Aorta (tissue), 5 donors: Measurements from ENCODE around the gene FRMD1. TPM values are rescaled to one million over a fixed set of nuclear protein-coding genes. Genes with fewer than 3 reads are reported as not detected.

ENCODE experiments used
- ATAC-seq: fragments of 200-7000 bp; cut with Tn5 transposase; one replicate; pipeline ENCODE4 v1.9.1; 2022; ENCODE audit warnings: moderate library complexity; ENCODE audit not compliant: low FRiP score
- DNase-seq, 2 donors: peaks; one replicate each; pipeline ENCODE4 v3.0.0-alpha.2; 2020
- H3K27ac ChIP-seq, 2 donors: one replicate each; pipeline ENCODE4 v1.5.1; 2013; ENCODE audit warnings: low read length in 2 of 2, mild to moderate bottlenecking in 2 of 2, moderate library complexity in 2 of 2, control low read depth in 1 of 2, inconsistent platforms in 1 of 2, low read depth in 1 of 2
- H3K27me3 ChIP-seq, 2 donors: one replicate each; pipeline ENCODE4 v1.6.1; 2013; ENCODE audit warnings: control low read depth in 1 of 2, low read length in 1 of 2, mild to moderate bottlenecking in 1 of 2, moderate library complexity in 1 of 2; ENCODE audit not compliant: insufficient read depth in 2 of 2, control insufficient read depth in 1 of 2
- H3K36me3 ChIP-seq, 2 donors: one replicate each; pipeline ENCODE4 v1.6.1; 2013; ENCODE audit warnings: control low read depth in 1 of 2, low read length in 1 of 2, mild to moderate bottlenecking in 1 of 2; ENCODE audit not compliant: insufficient read depth in 2 of 2, control insufficient read depth in 1 of 2
- H3K4me1 ChIP-seq, 2 donors: one replicate each; pipeline ENCODE4 v1.6.1; 2013; ENCODE audit warnings: low read length in 2 of 2, control low read depth in 1 of 2, mild to moderate bottlenecking in 1 of 2, moderate library complexity in 1 of 2; ENCODE audit not compliant: insufficient read depth in 2 of 2, control insufficient read depth in 1 of 2
- H3K4me3 ChIP-seq, 2 donors: one replicate each; pipeline ENCODE4 v1.5.1; 2013; ENCODE audit warnings: low read length in 2 of 2, control low read depth in 1 of 2, mild to moderate bottlenecking in 1 of 2
- H3K9me3 ChIP-seq: one replicate; pipeline ENCODE4 v1.6.1; 2013; ENCODE audit warnings: mild to moderate bottlenecking, low read length; ENCODE audit not compliant: control insufficient read depth
- WGBS, 2 donors: extraction: QIAGEN DNeasy Blood & Tissue Kit; methylation state at CpG; one replicate each; pipeline ENCODE4 v1.1.7; 2013; 5-methylcytosine and 5-hydroxymethylcytosine counted together
- intact Hi-C, 2 donors: fragments of 100-400 bp; cut with DNase I; formaldehyde crosslinking; loops; one replicate each; pipeline versions ENCODE4 v1.14.2 to v1.15.0; 2022
- polyA plus RNA-seq, 2 donors: library from polyadenylated mRNA; stranded (reverse); fragments of 200-250 nt; gene quantifications; one replicate each; pipeline ENCODE4 v1.2.3, GENCODE V29; 2013
- total RNA-seq, 2 donors: library from RNA; stranded (reverse); fragmentation: NEBNext Ultra II Directional; extraction: Animal tissue kit (Norgen Biotek cat#: 25700); gene quantifications; one replicate each; pipeline ENCODE4 v1.2.1, GENCODE V29; 2021
- donor health status: healthy with polysubstance abuse.
- donor health status: Bipolar disorder and iron deficiency.
- donor health status: DM: no; HTN: no; CAD: no.
- donor health status: DM: no; HTN: no; CAD: no.
- donor health status: DM: yes; HTN: yes; CAD: no.

FRMD1 gene
- total and polyA plus RNA-seq, 4 donors = 0.03 to 0.38 (median 0.13) TPM

GRCh38 chr6:168027521-168027920 lies 51.5 kb downstream of the FRMD1 start:
- Histone ChIP-seq H3K36me3 (no peaks in the 10 kb centered on the region), H3K27me3 (no peaks in the 10 kb centered on the region), H3K27ac (no peak overlapping the region), H3K4me1 (no peaks in the 10 kb centered on the region), H3K9me3 (no peaks in the 10 kb centered on the region), H3K4me3 (no peak overlapping the region)
- intact Hi-C loops = no loop called here
- no peak for DNase-seq
- ATAC-seq = no peak
- 93 to 95% methylated on average over 12 to 16 of the region's 16 CpGs for WGBS, 2 donors

DNA sequence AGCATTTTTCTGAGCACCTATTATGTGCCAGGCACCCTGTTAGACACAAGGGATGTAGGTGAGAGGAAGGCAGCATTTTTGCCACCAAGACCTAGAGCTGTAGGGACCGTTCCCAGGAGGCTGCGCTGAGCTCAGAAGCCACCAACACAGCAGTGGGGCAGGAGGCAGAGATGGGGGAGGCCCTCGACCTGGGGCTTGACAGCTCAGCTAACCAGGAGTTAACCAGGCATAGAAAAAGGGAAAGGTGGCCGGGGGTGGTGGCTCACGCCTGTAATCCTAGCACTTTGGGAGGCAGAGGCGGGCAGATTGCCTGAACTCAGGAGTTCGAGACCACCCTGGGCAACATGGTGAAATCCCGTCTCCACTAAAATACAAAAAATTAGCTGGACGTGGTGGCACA lies 52.1 kb downstream of the FRMD1 start:
- intact Hi-C loops = no loop called here
- ATAC-seq (no peak), DNase-seq (no peak)
- 93 to 94% methylated on average over 9 of the region's 9 CpGs for WGBS, 2 donors
- no peaks in the 10 kb centered on the region for H3K27me3 ChIP-seq
- no peaks in the 10 kb centered on the region for H3K4me1 ChIP-seq
- no peaks in the 10 kb centered on the region for H3K36me3 ChIP-seq
- H3K9me3 ChIP-seq = no peaks in the 10 kb centered on the region
- no peak overlapping the region for H3K27ac ChIP-seq
- no peak overlapping the region for H3K4me3 ChIP-seq

GRCh38 chr6:168025831-168026710 lies 52.9 kb downstream of the FRMD1 start:
- ATAC-seq (no peak), DNase-seq (no peak)
- intact Hi-C loops = no loop called here

DNA sequence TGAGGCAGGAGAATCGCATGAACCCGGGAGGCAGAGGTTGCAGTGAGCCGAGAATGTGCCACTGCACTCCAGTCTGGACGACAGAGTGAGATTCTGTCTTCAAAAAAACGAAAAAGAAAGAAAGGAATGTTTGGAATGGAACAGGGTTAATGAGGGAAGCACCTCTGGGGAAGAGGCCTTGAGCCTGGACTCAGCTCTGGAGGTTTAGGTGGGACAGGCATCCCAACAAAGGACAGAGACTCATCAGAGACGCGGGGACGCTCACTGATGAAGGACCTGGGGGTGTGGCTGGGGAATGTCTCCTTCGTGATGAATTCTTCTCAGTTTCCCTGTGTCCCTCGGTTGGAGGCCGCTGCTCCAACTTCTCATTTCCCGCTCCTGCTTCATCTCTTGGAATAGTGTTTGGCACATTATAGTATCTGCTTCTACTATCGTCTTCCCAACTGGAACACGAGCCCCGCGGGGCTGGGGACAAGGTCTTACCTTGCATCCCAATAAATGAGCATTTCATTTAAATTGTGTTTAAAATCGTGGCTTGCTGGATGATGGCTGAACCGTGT lies 54.0 kb downstream of the FRMD1 start:
- no peaks in the 10 kb centered on the region for H3K4me1 ChIP-seq
- no peaks in the 10 kb centered on the region for H3K36me3 ChIP-seq
- H3K9me3 ChIP-seq = no peaks in the 10 kb centered on the region
- H3K27ac ChIP-seq = no peak overlapping the region
- no peaks in the 10 kb centered on the region for H3K27me3 ChIP-seq
- DNase-seq (no peak), ATAC-seq (no peak)
- 84 to 85% methylated on average over 18 of the region's 18 CpGs for WGBS, 2 donors
- H3K4me3 ChIP-seq = no peak overlapping the region
- intact Hi-C loops = no loop called here

More at GRCh38 chr6:168025831-168026710, 52.9 kb downstream of the FRMD1 start:
- no peaks in the 10 kb centered on the region for H3K4me1 ChIP-seq
- WGBS, 2 donors = 77 to 86% methylated on average over 20 of the region's 20 CpGs
- no peaks in the 10 kb centered on the region for H3K36me3 ChIP-seq
- no peak overlapping the region for H3K27ac ChIP-seq
- H3K4me3 ChIP-seq = no peak overlapping the region
- H3K9me3 ChIP-seq = no peaks in the 10 kb centered on the region
- H3K27me3 ChIP-seq = no peaks in the 10 kb centered on the region

GRCh38 chr6:168022488-168023321 lies 56.3 kb downstream of the FRMD1 start:
- Histone ChIP-seq H3K27me3 (peaks cover 0 to 2% of the 10 kb centered on the region in 2 donors), H3K4me3 (no peak overlapping the region), H3K27ac (no peak overlapping the region), H3K4me1 (no peaks in the 10 kb centered on the region), H3K9me3 (peaks cover 2% of the 10 kb centered on the region), H3K36me3 (no peaks in the 10 kb centered on the region)
- 85 to 88% methylated on average over 7 of the region's 7 CpGs for WGBS, 2 donors
- intact Hi-C loops = no loop called here
- DNase-seq (no peak), ATAC-seq (no peak)

- Histone ChIP-seq H3K9me3 (peaks cover 2% of the 10 kb centered on the region), H3K36me3 (no peaks in the 10 kb centered on the region), H3K4me1 (no peaks in the 10 kb centered on the region), H3K27me3 (peaks cover 0 to 2% of the 10 kb centered on the region in 2 donors), H3K4me3 (no peak overlapping the region), H3K27ac (no peak overlapping the region)
- intact Hi-C loops = no loop called here
- 55 to 60% methylated on average over 5 of the region's 5 CpGs for WGBS, 2 donors
- no peak for ATAC-seq
- no peak for DNase-seq
Measured at GRCh38 chr6:168021581-168021980, 57.4 kb downstream of the FRMD1 start.

- H3K27me3 ChIP-seq = peaks cover 0 to 2% of the 10 kb centered on the region in 2 donors
- no peak overlapping the region for H3K27ac ChIP-seq
- no peak for DNase-seq
- no peaks in the 10 kb centered on the region for H3K4me1 ChIP-seq
- no peak for ATAC-seq
- peaks cover 2% of the 10 kb centered on the region for H3K9me3 ChIP-seq
- intact Hi-C loops = no loop called here
- no peak overlapping the region for H3K4me3 ChIP-seq
- 85 to 86% methylated on average over 8 of the region's 8 CpGs for WGBS, 2 donors
- no peaks in the 10 kb centered on the region for H3K36me3 ChIP-seq
Measured at GRCh38 chr6:168020242-168020641, 58.8 kb downstream of the FRMD1 start.

DNA sequence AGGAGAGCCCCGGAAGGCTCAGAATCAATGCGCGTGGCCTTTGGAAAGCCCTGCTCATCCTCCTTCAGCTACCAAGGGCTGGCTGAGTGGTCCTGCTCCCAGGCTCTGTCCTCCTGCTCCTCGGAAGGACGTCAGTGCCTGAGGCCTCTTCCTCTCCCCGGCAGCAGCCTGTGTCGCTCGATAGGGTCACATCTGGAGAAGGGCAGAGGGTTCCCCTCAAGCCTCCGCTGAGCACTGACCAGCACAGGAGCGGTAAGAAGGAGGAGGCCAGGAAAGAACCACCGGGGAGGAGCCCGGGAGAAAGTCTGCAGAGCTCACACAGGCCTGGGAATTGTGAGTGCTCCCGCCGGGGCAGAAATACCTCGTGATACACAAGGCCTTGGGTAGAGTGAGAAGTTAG lies 60.3 kb downstream of the FRMD1 start:
- WGBS, 2 donors = 84 to 87% methylated on average over 15 of the region's 15 CpGs
- H3K36me3 ChIP-seq = no peaks in the 10 kb centered on the region
- H3K27ac ChIP-seq = no peak overlapping the region
- intact Hi-C loops = no loop called here
- H3K9me3 ChIP-seq = peaks cover 2% of the 10 kb centered on the region
- no peak for ATAC-seq
- no peak for DNase-seq
- H3K4me1 ChIP-seq = no peaks in the 10 kb centered on the region
- no peak overlapping the region for H3K4me3 ChIP-seq
- H3K27me3 ChIP-seq = peaks cover 0 to 2% of the 10 kb centered on the region in 2 donors
